Muscle layer of colon (tissue), 2 donors: ENCODE results near the gene ZNF560.

Source experiments
- H3K27ac ChIP-seq: one replicate; pipeline ENCODE4 v1.7.0; 2013; ENCODE audit warnings: low read depth, mild to moderate bottlenecking, low read length, moderate library complexity
- H3K27me3 ChIP-seq, 2 donors: one replicate each; pipeline ENCODE4 v1.7.0; 2013; ENCODE audit warnings: low read length in 2 of 2, mild to moderate bottlenecking in 2 of 2; ENCODE audit not compliant: insufficient read depth in 2 of 2, control insufficient read depth in 1 of 2
- H3K36me3 ChIP-seq: one replicate; pipeline ENCODE4 v1.7.0; 2013; ENCODE audit warnings: mild to moderate bottlenecking, low read length; ENCODE audit not compliant: insufficient read depth
- H3K4me1 ChIP-seq: one replicate; pipeline ENCODE4 v1.7.0; 2013; ENCODE audit warnings: mild to moderate bottlenecking, low read length; ENCODE audit not compliant: insufficient read depth
- H3K4me3 ChIP-seq, 2 donors: one replicate each; pipeline ENCODE4 v1.7.0; 2013; ENCODE audit warnings: low read length in 2 of 2, low read depth in 1 of 2, mild to moderate bottlenecking in 1 of 2, moderate library complexity in 1 of 2
- H3K9ac ChIP-seq: one replicate; pipeline ENCODE4 v1.7.0; 2013; ENCODE audit warnings: low read length
- H3K9me3 ChIP-seq: one replicate; pipeline ENCODE4 v1.7.0; 2013; ENCODE audit warnings: mild to moderate bottlenecking, low read length
- donor health status: abdominal sarcoma.
- donor health status: Adenocarcinoma of cecum.

The ZNF560 gene

DNA sequence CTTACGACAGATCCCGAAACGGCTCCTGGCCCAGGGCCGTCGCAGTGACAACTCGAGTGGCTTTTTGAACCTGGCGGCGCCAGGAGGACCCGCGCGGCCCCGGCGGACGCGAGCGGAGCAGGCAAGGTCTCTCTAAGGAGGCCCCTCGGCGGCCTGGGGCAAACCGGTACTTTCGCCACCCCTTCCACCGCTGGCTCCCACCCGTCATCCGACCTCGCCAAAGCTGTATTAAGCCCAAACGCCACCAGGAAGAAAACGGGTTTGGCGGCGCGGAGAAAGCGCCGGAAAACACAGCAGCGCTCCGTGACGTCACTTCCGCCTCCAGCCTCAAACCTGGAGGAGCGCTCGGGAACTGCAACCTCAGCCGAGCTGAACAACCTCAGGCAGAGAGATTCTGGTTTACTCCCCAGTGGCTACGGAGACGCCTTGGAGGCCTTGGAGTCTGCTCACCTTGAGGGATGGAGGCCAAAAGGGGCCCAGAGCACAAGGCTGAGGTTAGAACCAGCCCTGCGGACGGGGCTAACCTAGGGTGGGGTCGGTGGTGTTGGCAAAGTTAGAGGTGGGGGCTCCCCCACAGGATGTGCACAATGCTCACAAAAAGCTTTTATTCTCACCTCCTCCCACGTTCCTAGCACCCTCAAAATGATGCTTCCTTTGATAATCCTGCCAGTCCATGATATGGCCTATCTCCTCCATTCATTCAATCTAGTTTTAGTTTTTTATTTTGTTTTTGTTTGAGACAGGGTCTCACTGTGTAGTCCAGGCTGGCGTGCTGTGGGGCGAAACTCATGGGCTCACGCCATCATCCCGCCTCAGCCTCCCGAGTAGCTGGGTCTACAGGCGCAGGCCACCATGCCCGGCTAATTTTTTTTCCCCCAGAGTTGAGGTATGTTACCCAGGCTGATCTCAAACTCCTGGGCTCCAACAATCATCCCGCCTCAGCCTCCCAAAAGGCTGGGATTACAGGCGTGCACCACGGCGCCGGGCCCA lies 62.8 kb downstream of the ZNF560 start, which contains the start of gene ZNF266:
Gene ZNF266, minus strand, starts transcription at position 295 of the 990 bp plus-strand sequence. CDS start 15,484 bp downstream, outside the sequence.
- Histone ChIP-seq H3K27me3 (no peaks in the 10 kb centered on the region), H3K4me1 (peaks cover 20% of the 10 kb centered on the region), H3K9me3 (no peaks in the 10 kb centered on the region), H3K27ac (peak within 1 kb of the TSS; percentile 84), H3K36me3 (peaks cover 25% of the 10 kb centered on the region), H3K9ac (peak within 1 kb of the TSS; percentile 84), H3K4me3 (peak within 1 kb of the TSS; percentile 86 to 88)

DNA sequence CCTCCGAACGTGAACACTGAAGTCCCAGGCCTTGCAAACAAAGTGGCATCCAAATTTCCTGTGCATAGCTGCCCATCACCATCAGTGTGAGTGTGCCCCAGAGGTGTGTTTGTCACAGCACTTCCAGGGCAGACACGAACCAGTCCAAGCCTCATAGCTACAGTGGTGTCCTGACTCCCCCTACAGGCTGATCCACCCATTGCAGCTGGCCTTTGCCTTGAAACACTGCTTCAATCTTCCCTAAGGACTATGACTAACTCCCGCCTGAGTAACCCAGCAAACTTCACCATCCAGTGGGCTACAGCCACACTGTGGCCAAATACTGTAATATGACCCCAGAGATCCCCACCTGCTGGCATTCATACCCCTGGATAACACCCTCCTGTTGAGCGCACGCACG lies 66.9 kb downstream of the ZNF560 start:
- Histone ChIP-seq H3K4me1 (peaks cover 20% of the 10 kb centered on the region), H3K27me3 (no peaks in the 10 kb centered on the region), H3K4me3 (no peak overlapping the region), H3K27ac (no peak overlapping the region), H3K9me3 (no peaks in the 10 kb centered on the region), H3K9ac (no peak overlapping the region), H3K36me3 (peaks cover 37% of the 10 kb centered on the region)

DNA sequence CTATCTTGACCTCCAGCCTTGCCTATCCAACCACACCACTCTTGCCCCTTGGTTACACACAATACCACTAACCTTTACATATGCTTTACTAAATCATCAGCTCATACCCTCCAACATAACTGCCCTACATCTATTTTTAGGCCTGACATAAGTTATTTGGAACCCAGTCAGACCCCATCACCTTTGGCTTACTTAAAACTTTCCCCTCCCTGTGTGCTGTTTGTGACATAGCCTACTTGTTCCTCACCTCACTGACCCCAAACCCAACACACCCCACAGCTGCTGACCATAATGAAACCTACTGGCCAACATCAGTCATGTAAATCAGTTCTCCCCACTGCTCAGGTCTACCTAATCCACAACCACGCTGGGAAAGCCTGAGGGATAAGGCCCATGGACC lies 68.0 kb downstream of the ZNF560 start:
- Histone ChIP-seq H3K9me3 (no peaks in the 10 kb centered on the region), H3K4me3 (no peak overlapping the region), H3K9ac (no peak overlapping the region), H3K27ac (no peak overlapping the region), H3K4me1 (peaks cover 13% of the 10 kb centered on the region), H3K27me3 (no peaks in the 10 kb centered on the region), H3K36me3 (peaks cover 45% of the 10 kb centered on the region)

DNA sequence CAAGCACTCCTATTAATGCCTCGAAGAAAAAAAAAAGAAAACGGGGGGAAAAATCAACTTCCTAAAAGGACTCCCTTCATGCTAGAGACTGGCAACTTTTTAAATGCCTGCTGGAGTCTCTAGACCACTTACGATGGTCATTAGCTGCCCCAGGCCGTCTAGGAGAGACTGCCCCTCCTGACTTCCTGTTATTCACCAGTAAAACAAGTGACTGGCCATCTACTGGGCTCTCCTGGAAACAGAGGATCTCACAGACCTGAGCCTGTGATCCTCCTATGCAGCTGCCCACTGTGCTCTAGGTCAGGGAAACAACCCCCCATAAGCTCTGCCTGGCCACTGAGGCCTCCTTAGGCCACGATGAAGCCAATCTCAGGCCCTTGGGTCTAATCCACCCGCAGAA lies 70.5 kb downstream of the ZNF560 start:
- H3K27ac ChIP-seq: no peak overlapping the region
- peaks cover 54% of the 10 kb centered on the region for H3K36me3 ChIP-seq
- H3K9ac ChIP-seq: no peak overlapping the region
- H3K4me3 ChIP-seq: no peak overlapping the region
- no peaks in the 10 kb centered on the region for H3K27me3 ChIP-seq
- no peaks in the 10 kb centered on the region for H3K9me3 ChIP-seq
- H3K4me1 ChIP-seq: no peaks in the 10 kb centered on the region
